NB4 (cell line): Measurements from ENCODE around the gene RSF1.
A peak's percentile ranks its signal among the peaks of the same experiment; 100 is the strongest.

Source experiments
- DNase-seq: peaks from one replicate; pipeline ENCODE4 v3.0.0; 2010; ENCODE audit warnings: low read depth
- H3K4me3 ChIP-seq: one replicate; pipeline ENCODE4 v1.5.1; 2011; ENCODE audit warnings: mild to moderate bottlenecking, low read depth, low read length, moderate library complexity
- MYC ChIP-seq: IDR thresholded peaks from 2 replicates; pipeline ENCODE4 v1.6.1; 2011; ENCODE audit warnings: low read depth, low read length
- POLR2A ChIP-seq: IDR thresholded peaks from 2 replicates; pipeline ENCODE4 v1.6.1; 2011; ENCODE audit warnings: mild to moderate bottlenecking; ENCODE audit not compliant: insufficient read length; ENCODE audit errors: extremely low read depth
- TF ChIP-seq, protein P1 (sequence below): IDR thresholded peaks from 2 replicates; pipeline ENCODE4 v1.6.1; 2011; ENCODE audit warnings: low read depth, low read length
- TF ChIP-seq, protein P2 (sequence below): IDR thresholded peaks from one replicate; pipeline ENCODE4 v1.5.1; 2012; ENCODE audit warnings: low read depth, low read length

The RSF1 gene

GRCh38 chr11:77637345-77638165, 183.0 kb downstream of the RSF1 start, which contains the start of gene CLNS1A:
TSS of gene CLNS1A (minus strand) at chr11:77637794. CDS start at chr11:77637714, 80 bp downstream.
- TF ChIP-seq, protein P1, sequence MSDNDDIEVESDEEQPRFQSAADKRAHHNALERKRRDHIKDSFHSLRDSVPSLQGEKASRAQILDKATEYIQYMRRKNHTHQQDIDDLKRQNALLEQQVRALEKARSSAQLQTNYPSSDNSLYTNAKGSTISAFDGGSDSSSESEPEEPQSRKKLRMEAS, result peak; percentile 88
- TF ChIP-seq MYC (peak; percentile 97), POLR2A (peak; percentile 96)
- TF ChIP-seq, protein P2, sequence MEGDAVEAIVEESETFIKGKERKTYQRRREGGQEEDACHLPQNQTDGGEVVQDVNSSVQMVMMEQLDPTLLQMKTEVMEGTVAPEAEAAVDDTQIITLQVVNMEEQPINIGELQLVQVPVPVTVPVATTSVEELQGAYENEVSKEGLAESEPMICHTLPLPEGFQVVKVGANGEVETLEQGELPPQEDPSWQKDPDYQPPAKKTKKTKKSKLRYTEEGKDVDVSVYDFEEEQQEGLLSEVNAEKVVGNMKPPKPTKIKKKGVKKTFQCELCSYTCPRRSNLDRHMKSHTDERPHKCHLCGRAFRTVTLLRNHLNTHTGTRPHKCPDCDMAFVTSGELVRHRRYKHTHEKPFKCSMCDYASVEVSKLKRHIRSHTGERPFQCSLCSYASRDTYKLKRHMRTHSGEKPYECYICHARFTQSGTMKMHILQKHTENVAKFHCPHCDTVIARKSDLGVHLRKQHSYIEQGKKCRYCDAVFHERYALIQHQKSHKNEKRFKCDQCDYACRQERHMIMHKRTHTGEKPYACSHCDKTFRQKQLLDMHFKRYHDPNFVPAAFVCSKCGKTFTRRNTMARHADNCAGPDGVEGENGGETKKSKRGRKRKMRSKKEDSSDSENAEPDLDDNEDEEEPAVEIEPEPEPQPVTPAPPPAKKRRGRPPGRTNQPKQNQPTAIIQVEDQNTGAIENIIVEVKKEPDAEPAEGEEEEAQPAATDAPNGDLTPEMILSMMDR, result no peak
- DNase-seq, result peak; percentile 99
- peak within 1 kb of the TSS; percentile 90 for H3K4me3 ChIP-seq

- TF ChIP-seq, protein P2, result no peak
- TF ChIP-seq, protein P1, result peak; percentile 79
- DNase-seq, result peak; percentile 75
- peak overlapping the region; percentile 90 for H3K4me3 ChIP-seq
These were observed 183.7 kb downstream of the RSF1 start for GRCh38 chr11:77636731-77637344.

GRCh38 chr11:77633926-77634325, 186.6 kb downstream of the RSF1 start:
- DNase-seq, result peak; percentile 81
- peak overlapping the region; percentile 90 for H3K4me3 ChIP-seq

- no peak overlapping the region for H3K4me3 ChIP-seq
- no peak for TF ChIP-seq MYC
- TF ChIP-seq, protein P2, result no peak
These were observed 190.3 kb downstream of the RSF1 start for GRCh38 chr11:77630157-77630710.

GRCh38 chr11:77619576-77620198, 200.8 kb downstream of the RSF1 start:
- TF ChIP-seq MYC, result no peak
- TF ChIP-seq, protein P2, result peak; percentile 65
- no peak overlapping the region for H3K4me3 ChIP-seq
- peak; percentile 62 for DNase-seq

More at GRCh38 chr11:77630157-77630710, 190.3 kb downstream of the RSF1 start:
- DNase-seq, result no peak

- TF ChIP-seq, protein P2, result no peak
- TF ChIP-seq, protein P1, result no peak
- TF ChIP-seq MYC (no peak), POLR2A (no peak)
- DNase-seq, result no peak
- H3K4me3 ChIP-seq, result no peak overlapping the region
These were observed 202.6 kb downstream of the RSF1 start for GRCh38 chr11:77617892-77618291.
